ENCODE results near the gene RNF148.

GRCh38 chr7:122738947-122739346 lies 36.2 kb upstream of the RNF148 start:
- TF ChIP-seq, protein P1, sequence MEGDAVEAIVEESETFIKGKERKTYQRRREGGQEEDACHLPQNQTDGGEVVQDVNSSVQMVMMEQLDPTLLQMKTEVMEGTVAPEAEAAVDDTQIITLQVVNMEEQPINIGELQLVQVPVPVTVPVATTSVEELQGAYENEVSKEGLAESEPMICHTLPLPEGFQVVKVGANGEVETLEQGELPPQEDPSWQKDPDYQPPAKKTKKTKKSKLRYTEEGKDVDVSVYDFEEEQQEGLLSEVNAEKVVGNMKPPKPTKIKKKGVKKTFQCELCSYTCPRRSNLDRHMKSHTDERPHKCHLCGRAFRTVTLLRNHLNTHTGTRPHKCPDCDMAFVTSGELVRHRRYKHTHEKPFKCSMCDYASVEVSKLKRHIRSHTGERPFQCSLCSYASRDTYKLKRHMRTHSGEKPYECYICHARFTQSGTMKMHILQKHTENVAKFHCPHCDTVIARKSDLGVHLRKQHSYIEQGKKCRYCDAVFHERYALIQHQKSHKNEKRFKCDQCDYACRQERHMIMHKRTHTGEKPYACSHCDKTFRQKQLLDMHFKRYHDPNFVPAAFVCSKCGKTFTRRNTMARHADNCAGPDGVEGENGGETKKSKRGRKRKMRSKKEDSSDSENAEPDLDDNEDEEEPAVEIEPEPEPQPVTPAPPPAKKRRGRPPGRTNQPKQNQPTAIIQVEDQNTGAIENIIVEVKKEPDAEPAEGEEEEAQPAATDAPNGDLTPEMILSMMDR (IDR thresholded peaks at IDR 0.05; ENCODE audit: insufficient read depth, low read length, poor library complexity, severe bottlenecking): no peak
- no peak for TF ChIP-seq EZH2phosphoT487 (conservative IDR thresholded peaks at IDR 0.05; ENCODE audit: low read length)

All from SU-DHL-6 (cell line).